Measurements from ENCODE around the gene NFE2L2.
"Not testable (repeated sequence)": the region's sequence is repeated elsewhere in the genome, so short reads cannot be mapped to it uniquely, and the experiment has no call there.

The NFE2L2 gene

DNA sequence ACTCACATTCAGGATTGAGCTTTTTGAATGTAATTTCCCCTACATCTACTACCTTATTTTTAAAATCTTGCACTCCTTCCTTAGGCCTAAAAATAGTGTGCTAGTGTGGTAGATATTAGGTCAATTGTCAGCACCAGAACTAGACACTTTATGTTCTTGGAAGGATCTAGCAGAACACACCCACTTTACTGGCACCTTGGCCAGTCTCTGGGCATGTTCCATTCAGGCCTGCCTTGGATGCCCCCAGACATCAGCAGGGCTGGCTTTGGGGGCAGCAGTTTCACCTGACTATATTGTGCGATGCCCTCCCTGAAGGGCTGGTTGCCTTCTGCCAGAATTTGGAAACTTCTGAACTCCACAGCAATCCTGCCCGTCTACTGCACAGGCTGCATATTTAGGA is 15.3 kb upstream of the NFE2L2 start:
- DNase-seq = no peak

DNA sequence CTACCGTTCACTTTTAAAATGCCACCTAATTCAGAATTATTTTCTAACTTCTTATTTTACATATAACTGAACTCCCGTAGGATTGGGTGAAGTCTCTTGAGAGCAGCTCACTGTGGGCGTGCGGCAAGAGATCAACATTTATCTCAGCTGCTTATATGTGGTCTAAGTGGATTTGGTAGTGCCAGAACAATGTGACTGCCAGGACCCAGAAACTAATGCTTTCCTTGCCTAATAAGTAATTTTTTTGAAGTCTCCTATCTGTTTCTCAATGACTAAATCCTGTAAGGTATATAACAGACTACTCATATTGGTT is 11.2 kb upstream of the NFE2L2 start:
- no peak for DNase-seq

DNA sequence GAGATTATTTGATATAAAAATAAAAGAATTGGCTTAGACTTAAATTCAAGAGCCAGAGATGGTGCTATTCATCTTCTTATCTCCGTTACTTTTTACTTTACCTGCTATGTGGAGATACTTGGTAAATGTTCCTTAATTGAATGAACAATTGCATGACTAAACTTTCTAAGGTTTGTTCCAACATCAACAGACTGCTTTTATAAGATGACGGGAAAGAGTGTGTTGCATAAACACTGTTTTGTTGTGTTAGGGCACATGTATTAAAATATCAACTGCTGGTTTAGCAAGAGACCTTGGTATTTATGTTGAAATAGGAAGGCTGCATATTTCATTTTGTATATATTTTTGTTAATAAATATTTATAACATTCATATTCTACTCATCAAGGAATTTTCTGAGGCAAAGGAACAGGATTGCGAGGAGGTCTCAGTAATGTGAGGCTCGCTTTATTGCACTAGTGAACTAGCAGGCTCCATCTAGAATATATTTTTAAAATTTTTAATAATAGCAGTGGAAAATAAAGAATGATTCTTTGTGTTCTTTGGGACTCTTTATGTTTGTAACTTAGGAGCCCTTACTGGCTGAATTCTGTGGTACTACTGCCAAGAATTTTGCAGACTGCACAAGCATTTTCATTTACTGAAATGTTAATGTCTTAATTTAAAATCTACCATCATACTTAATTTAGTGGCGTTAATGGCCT is 10.7 kb upstream of the NFE2L2 start:
- no peak for DNase-seq

DNA sequence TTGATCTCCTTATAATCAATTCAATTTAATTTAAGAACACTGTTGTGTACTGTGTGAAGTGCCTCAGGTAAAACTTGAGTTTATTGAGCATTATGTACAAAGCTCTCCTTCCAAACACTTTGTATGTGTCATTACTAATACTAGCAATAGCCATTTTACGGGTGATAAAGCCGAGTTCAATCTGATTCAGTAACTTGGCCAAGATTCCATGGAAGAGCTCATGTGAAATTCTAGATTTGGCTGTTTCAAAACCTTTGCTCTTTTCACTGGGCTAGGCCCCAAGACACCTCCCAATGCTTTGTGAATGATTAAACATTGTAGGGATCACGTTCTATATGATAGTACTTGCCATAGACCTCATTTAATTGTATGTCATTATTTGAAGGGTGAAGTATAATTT is 8.9 kb upstream of the NFE2L2 start:
- no peak for DNase-seq

DNA sequence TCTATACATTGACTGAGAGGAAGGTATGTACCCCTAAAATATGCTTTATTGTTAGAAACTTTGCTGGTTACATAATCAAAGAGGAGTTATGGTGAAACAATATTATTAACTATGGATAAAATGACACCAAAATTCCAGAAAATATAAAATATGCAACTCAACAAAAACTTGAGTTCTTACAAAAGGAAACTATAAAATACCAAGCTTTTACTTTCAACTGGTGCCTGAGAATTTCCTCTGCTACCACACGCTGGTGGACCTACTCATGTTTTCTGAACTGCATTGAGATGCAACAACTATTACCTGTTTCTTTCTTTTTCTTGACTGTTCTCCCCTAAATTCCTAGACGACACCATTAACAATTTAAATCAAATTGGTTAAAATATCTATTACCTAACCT is 8.2 kb upstream of the NFE2L2 start:
- DNase-seq = no peak

DNA sequence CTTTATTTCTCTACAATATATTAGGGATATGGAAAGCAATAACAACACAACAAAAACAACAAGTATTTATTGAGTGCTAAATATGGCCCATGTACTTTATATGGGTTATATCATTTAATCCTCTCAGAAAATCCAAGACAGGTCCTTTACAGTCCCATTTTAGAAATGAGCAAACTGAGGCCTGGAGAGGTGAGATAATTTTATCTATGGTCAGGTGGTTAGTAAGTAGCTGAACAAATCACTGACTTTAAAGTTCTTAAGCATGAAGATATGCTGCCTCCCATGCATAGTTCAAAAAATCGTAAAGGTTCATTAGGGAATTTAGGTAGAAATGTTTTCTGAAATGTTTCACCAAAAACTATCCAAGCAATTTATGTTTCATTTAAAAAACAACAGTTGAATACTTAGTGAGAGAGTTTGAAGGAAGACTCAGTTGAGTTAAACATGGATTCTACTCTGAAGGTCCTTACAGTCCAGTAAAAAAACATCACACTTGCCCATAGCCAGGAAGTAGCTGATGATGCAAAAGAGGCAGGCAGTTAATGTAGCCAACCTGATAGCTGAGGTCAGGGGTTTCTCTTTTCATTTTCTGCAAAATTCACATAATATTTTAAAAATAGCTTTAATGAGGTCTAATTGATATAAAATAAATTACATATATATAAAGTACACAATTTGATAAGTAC is 7.6 kb upstream of the NFE2L2 start:
- DNase-seq = no peak

DNA sequence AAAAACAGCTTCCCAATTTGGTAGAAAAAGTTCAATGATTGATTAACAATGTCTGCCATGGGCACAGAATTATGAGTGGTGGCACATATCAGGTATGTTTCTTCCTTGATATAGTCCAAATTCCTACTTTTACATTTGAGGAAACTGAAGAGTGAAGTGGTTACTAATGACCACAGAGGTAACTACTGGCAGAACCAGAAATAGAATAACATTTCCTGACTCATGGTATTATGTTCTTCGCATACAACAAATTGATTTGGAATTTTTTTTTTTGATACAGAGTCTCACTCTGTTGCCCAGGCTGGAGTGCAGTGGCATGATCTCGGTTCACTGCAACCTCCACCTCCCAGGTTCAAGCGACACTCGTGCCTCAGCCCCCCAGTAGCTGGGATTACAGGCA is 6.0 kb upstream of the NFE2L2 start:
- no peak for DNase-seq

DNA sequence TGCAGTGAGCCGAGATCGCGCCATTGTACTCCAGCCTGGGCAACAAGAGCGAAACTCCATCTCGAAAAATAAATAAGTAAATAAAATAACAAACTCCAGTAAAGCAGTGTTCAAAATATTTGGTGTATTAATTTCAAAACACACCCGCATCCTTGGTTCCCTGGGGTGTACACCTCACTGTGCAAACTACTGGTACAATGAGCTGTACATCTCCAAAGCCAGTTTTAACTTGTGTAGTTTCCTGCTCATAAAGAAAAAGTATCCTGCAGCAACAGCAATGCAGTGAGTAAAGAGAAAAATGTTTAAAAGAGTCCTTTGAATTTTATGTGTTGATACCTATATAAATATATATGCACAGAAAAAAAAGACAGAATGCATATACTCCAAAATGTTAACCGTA is 4.4 kb upstream of the NFE2L2 start:
- DNase-seq = no peak

DNA sequence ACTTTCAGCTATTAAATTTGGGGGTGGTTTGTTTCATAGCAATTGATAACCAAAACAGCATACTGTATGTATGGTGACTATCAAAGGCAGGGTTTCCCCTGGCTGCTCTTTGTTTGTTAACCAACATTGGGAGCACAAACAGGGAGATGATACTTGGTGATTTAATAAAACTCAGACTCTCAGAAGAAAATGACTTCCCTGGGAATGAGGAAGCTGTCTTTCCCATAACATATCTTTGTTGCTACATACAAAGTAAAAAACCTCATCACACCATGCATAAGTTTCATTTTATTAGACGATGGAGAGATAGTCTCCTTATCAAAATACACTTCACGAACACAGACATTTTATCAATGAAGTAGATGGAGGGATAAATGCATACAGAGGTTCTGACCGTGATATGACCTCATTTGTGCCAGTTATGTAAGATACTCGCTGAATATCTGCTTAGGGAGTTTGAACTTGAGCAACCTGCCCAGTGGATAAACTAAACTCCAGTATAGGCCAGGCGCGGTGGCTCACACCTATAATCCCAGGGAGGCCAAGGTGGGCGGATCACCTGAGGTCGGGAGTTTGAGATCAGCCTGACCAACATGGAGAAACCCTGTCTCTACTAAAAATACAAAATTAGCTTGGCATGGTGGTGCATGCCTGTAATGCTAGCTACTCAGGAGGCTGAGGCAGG is 3.8 kb upstream of the NFE2L2 start:
- DNase-seq = no peak

DNA sequence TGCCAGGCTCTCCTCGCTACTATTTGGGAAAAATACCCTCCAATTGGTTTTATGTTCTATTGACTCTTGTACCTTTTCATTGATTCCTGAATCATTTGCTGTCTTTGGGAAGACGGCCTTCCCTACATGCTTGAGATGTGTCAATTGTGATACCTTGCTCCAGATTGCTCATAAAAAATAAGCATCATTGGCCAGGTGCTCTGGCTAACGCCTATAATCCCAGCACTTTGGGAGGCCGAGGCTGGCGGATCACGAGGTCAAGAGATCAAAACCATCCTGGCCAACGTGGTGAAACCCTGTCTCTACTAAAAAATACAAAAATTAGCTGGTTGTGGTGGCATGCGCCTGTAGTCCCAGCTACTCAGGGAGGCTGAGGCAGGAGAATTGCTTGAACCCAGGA is 2.4 kb upstream of the NFE2L2 start:
- not testable (repeated sequence) for DNase-seq

DNA sequence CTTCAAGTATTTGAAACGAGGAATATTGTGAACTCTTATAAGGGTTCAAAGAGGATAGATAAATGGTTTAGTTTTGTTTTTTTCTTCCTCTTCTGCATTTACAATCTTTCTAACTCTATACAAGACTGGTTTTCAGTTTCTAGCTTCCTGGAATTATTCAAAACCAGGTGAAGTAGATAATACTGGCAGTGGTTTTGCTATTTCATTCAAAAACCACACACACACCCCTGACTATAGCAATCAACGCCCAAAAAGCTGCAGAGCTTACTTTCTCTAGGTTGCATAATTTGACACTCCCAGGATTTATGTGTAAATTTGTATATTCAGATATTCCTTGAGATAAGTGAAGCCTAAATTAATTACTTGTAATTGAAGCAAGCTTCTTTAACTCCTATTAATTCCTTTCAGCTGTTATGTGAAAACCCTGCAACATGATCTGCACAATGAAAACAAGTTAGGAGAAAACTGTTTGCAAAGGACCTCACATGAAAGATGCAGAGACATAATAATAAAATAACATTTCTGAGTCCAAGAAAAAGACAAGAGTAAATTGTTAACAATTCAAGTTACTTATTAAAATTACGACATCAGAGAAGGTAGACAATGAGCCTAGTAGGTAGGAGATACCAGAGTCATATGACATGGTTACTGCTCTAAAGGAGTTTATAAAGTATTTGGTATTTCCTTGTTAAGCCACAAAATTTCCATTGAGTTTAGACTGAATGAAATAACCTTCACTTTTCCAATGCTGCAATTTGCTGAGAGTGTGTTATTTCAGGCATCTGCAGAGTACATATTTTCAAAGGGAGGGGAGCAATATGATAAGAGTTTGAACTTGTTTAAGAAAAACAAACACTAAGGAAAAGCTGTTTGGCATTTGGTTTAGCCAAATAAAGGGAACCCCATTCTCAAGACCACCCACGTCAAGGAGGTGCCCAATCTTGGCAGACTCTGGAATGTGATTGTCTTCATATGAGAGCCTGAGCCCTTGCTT is 1.6 kb upstream of the NFE2L2 start:
- DNase-seq = no peak

DNA sequence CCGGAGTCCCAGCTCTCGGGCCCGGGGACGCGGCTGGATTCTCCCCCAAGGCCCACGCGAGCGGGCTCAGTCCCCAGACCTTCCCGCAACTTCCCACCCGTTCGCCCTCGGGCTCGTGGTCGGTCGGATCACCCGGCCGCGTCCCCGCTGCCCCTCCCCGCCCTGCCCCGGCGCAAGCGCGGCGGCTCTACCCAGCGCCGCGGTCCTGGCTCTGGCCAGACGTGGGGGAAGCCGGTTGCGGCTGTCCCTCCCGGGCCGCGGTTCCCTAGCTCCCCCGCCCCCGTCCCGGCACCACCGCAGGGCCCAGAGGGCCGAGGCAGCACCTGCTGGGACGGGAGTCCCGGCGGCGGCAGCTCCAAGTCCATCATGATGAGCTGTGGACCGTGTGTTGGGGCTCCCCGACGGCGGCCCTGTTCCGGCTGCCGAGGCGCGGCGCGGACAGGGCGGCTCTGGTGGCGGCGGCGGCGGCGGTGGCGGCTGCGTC is 276 bp downstream of the NFE2L2 start:
- peak in 1 of 2 experiments; percentile 44 for DNase-seq

DNA sequence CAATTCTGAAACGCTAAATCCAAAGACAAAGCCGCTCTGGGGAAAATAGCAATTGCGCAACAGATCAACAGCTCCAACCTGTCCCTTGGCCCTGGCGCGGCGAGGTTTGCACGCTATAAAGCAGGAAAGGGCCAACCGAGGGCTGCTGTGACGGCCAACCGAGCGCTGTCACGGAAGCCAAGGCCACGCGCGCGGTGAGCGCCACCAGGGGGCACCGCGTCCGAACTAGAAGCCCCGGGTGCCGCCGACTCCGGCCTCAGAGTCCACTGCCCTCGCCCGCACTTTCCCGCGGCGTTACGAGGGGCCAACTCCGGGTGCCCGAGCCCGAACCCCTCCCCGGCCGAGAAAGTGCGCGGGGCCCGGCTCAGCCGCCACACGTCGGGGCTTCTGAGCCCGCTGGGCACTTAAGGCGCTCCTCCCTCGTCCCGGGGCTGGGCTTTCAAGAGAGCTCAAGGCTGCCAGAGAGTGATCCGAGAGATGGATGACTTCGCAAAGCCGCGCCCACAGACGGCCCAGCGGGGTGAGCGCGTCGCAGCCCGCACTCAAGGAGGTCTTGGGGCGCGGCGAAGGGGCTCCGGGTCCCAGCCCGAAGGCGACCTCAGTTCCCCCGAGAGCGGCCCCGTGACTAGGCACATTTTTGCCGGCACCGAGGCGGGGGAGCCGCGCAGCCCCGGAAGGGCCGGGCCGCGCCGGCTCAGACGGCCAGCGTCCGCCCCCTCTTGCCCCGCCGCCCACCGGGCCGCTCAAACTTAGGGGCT is 897 bp downstream of the NFE2L2 start:
- DNase-seq = peak; percentile 95 to 96

DNA sequence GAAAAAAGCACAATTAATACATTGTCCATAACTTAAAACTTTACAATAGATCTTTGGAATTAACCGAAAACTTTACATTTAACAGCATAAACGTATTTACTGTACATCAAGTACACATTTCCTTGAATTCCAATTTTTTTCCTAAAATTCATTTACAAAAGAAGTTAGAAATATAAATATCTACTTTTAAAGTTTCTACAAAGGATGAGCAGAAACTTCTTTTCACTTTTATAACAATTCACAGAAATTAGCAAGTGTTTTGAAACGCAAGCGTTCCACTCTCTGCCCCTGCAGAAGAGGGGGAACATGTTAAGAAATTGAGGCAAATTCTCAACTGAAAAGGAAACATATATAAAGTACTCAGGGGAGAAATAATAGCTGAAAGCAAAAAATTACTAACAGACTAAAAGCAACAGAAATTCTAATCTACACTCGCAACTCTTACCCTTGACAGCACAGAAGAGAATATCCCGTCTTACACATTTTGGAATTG is 1.5 kb downstream of the NFE2L2 start:
- no peak for DNase-seq

DNA sequence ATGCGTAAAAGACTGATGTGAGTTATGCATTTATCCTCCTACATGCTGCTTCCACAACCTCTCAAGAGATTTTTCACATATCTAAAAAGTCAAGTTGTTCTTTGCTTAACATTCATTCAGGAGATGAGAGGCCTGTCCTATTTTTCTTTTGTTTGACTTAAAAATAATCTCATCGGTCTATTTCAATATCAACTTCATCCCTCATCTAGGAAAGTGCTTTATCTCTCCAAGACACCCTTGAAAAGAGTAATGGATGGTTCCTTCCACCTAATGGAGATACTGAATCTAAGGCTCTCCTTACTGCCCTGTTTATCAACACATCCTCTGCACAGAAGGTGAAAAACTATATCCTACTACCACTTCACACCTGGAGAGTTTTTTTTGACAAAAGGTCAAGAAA is 2.4 kb downstream of the NFE2L2 start:
- no peak for DNase-seq

DNA sequence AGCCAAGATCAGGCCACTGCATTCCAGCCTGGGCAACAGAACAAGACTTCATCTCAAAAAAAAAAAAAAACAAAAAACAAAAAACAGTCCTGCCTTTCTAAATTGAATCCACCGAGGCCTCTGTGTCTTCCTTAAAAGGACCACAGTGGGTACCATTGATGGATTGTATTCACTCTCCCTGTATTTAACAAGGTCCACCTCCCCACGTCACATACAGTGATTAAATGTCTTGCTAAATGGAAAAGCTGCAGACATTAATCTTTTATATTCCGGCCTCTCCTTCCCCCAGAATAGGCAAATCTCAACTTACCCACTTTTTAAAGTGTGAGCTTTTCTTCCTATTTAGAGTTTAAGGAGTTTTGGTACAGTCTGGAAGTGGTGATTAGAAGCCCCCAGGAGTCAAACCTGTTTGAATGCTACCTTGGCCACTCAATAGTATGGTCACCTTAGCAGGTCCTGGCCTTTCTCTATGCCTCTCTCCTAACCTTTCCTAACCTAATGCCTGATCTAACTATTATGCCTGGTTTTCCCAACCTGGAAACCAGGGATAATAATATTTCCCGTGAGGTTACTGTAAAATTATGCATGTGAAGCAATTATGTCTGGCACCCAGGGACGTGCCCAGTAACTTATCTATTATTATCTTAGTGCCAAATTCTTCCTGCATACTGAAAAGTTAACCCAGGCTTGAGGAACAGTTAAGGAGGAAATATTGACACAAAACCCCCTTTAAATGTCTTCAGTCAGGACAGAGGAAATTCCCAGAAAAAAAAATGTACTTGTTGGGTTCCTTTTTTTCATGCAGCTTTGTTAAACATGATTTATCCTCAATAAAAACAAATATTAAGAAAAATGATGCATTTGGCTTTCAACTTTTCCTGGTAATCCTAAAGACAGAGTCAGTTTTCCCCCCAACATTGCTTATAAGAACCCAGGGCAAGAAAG is 3.1 kb downstream of the NFE2L2 start:
- no peak for DNase-seq

DNA sequence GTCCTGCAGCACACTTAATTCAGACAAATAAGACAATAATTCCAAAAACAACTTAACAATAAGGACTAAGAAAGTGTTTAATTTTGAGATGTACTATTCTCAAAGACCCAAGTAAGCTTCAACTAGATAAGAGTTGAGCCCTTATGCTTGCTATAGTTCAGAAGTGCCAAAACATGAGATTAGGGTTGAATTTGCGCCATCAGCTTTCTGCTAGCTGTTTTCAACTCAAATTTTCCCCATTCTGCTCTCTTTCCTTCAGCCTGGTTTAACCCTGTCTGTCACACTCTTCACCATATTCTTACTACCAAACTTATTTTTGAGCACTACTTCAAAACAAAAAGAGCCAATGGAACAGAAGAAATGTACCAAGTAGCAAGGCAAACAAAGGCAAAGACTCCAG is 4.1 kb downstream of the NFE2L2 start:
- no peak for DNase-seq

DNA sequence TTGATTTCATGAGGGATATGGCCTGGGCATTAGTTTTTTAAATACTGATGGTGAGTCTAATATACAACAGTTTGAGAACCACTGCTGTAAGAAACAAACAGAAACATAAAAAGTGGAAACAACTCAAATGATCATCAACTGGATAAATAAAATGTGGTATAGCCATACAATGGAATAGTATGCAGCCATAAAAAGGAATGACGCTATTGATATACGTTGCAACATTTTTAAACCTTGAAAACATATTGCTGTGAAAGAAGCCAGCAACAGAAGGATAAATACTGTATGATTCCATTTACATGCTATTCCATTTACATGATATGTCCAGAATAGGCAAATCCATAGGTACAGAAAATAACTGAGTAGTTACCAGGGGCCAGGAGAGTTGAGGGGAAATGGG is 6.5 kb downstream of the NFE2L2 start:
- DNase-seq = no peak

DNA sequence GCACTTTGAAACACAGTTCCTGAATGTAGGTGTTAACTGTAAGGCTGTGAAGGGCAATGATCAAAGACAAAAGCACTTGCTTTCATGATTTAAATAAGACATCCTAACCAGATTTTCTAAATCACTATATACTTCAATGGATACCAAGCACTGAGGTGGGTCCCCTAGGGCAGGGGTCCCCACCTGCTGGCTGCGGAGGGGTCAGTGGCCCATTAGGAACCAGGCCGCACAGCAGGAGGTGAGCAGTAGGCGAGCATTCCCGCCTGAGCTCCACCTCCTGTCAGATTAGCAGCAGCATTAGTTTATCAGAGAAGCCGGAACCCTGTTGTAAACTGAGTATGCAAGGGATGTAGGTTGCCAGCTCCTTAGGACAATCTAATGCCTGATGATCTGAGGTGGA is 7.1 kb downstream of the NFE2L2 start:
- DNase-seq = no peak

DNA sequence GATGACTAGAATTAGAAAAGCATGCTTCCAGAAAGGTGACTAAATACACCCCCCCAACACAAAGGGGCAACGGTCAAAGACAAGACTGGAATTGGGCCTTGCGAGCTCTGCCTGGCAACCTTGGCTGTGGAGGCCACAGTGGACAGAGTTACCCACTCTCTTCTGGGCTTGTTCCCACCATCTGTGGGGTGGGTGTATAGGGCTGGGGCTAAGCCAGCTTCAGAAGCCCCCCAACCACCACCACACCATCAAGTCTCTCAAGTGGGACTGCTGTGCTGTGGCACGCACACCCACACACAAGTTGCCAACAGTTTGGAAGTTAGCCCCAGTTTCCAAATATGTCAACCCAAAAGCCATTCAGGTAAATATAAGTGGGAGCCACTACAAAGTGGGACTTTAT is 7.8 kb downstream of the NFE2L2 start:
- no peak for DNase-seq

DNA sequence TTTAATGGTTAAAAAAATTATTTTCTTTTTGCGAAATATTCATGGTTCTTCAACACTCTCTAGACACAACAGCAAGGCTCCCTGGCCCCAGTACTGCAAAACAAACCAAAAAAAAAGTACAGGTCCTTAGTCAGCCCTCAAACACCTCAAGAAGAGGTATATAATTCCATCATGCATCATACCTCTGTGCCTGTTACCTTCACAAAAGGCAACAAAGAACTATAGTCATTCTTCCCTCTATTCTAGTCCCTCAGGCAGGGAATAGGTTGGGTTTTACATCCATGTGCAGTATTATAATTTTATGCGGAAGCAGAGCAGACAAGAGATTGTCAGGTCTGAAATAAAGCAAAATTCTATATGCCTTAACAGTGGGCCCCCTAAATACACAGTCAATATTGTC is 8.5 kb downstream of the NFE2L2 start:
- DNase-seq = no peak
